Ammon's horn (tissue), 1 donor: ENCODE measurements around the gene LHX4.
A peak's percentile ranks its signal among the peaks of the same experiment; 100 is the strongest.

ENCODE experiments used
- DNase-seq: peaks from one replicate; pipeline ENCODE4 v3.0.0-alpha.2; 2016; ENCODE audit warnings: low spot score

LHX4 gene

GRCh38 chr1:180229483-180230415 lies at the start of gene LHX4:
TSS of gene LHX4 (plus strand) at chr1:180230264. CDS start at chr1:180230530, 266 bp downstream.
- no peak for DNase-seq

GRCh38 chr1:180181048-180181447 lies 49.0 kb upstream of the LHX4 start:
- DNase-seq = no peak

DNA sequence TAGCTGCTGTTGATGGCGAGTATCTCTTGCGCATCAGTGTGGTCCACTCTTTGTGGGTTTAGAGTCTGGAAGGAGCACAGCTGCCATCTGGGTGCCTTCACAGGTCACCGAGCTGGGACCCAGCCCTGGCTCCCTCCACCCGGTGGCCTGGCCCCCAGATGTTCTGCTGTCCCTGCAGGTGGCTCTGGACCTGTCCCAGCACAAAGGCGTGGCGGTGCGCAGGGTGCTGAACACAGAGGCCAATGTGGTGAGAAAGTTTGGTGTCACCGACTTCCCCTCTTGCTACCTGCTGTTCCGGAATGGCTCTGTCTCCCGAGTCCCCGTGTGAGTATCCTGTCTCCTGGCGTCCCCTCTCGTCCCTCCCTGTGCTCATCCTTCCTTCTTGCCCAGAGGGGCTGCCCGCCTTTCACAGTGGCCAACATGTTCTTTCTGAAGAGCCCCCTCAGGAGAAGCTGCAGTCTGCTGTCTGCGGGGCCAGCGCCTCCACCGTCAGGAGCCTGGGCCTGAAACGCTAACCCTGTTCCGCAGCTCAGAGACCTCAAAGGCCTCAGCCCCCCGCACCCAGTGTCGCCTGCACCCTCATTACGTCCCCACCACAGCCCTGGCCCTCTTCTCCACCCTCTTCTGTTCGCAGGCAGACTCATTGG lies 47.9 kb upstream of the LHX4 start:
- no peak for DNase-seq

- peak; percentile 52 for DNase-seq
Observed at GRCh38 chr1:180182643-180183311, 47.3 kb upstream of the LHX4 start.

GRCh38 chr1:180183426-180183825 lies 46.6 kb upstream of the LHX4 start:
- no peak for DNase-seq

DNA sequence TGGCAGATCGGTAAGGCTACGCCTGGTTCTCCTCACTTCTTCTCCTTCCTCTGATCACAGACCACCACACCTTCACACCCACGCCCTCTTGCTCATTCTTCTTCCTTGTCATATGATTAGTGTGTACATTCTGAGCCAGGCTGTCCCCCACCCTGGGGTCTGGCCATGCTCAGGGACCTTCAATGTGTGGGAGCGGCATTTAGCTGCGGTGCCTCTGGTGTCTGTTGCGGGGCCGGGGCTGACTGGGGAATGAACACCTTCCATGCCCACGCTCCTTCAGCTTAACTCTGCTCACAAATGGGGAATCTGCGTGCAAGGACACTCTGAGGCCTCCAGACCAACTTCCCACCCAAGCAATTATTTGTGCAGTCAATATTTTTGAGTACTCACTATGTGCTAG lies 46.0 kb upstream of the LHX4 start:
- DNase-seq = no peak

DNA sequence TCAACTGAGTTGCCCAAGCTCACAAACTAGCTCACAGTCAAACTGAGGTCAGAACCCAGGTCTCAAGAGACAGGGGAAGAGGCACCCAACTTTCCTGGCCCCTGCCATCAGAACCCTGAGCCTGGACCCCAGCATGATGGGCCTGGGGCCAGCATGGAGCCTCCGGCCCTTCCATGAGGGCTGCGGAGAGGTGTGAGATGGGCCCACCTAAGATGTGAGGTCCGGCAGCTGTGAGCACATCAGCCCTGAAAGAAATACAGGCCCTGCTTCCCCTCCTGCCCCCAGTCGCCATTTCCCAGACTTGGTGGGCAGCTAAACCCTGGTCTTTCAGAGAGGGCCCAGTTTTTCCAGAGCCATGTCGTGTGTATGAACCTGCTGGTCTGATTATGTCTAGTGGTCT lies 44.8 kb upstream of the LHX4 start:
- no peak for DNase-seq

GRCh38 chr1:180185971-180186645 lies 44.0 kb upstream of the LHX4 start:
- no peak for DNase-seq

GRCh38 chr1:180186831-180187230 lies 43.2 kb upstream of the LHX4 start:
- DNase-seq = no peak

DNA sequence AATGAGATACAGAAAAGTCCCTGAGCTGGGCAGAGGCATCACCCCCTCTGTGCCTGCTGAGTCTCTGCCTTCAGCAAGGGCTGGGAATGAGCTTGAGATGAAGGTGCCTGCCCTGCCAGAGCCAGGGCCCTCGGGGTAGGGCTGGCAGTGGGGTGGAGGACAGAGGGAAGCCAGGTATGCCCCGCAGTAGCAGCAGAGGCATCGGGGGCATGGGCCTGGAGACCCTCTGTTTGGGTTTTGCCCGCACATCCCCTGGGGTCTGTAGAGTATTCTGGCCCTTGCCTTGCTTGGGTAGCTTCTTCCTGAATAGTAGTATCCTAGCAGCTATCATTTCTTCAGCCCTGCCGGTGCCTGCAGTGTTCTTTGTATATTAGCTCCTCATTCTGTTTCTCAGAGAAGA lies 42.4 kb upstream of the LHX4 start:
- DNase-seq = no peak

DNA sequence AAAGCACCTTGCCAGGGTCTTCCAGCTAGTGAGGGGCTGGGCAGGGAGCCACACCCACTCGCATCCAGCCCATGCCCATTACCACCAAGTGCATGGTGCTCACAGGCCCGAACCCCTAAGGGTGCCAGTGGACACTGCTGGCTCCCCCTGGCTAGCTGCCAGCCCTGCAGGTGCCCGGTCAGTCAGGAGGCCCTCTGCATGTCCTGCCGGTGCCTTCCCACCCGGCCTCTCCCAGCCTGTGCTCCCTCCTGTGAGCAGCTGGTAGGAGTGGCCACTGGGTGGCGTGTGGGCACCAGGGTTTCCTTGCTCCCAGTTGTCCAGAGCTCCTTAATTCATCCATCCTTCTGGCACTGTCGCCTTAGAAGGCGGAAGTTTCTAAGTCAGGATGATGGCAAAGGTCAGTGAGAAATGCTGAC lies 42.0 kb upstream of the LHX4 start:
- peak; percentile 74 for DNase-seq

- DNase-seq = no peak
Observed at GRCh38 chr1:180188684-180189175, 41.3 kb upstream of the LHX4 start.

GRCh38 chr1:180190091-180190490 lies 40.0 kb upstream of the LHX4 start:
- DNase-seq = no peak

DNA sequence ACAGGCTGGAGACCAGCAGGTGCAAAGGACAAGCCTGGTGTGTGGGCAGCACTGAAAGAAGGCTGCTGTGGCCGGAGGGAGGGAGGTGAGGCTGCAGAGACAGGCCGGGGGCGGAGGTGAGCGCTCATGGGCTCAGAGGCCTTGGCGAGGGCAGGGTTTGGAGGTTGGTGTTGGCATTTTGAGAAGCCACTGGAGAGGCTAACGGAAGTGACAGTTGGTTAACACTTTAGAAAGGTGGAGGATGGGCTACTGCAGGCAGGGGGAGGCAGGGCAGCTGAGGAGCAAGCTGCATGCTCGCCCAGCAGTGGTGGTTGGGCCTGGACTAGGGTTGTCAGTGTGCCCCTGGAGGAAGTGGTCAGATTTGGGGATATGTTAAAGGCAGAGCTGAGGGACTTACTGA lies 37.9 kb upstream of the LHX4 start:
- DNase-seq = no peak

DNA sequence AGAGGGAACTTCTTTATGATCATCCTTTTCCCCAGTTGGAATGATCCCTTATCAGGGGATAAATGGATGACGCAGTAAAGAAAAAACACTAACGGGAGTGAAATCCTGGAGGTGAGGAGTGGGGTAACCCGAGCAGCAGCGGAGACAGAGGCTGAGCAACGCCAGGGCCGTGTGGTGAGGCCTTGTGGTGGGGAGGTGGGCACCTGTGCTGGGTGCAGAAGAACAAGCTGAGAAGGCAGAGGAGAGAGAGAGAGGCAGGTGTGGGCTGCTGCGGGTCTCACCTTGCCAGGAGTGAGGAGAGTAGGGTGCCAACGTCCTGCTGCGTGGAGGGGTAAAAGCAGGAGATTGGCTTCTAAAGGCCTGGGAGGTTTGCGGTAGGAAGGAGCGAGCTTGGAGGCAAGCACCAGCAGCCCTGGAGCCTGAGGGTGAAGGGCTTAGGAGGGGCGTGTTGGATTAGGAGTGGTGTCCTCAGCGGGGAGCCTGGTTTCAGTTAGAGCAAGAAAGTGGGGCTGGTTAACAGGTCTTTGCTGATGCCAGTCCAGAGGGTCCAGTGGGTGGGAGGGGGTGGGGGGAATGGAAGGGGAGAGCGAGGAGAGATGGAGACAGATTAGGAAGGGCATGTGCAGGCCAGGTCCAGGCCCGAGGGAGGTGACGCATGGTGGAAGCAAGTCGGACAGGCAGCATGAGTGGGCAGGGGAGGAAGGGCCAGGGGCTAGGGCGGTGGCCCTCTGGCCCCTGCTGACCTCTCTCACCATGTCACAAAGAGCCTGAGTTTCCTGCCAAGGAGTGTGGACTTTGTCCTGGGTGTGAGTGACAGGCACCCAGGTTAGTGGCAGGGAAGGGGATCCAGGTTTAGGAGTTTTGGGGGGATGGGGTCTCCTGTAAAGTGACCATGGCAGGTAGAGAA lies 36.7 kb upstream of the LHX4 start:
- DNase-seq = no peak

- no peak for DNase-seq
Observed at GRCh38 chr1:180194048-180194425, 36.0 kb upstream of the LHX4 start.

- DNase-seq = no peak
Observed at GRCh38 chr1:180194546-180195207, 35.4 kb upstream of the LHX4 start.

- no peak for DNase-seq
Observed at GRCh38 chr1:180195401-180195800, 34.7 kb upstream of the LHX4 start.

- no peak for DNase-seq
Observed at GRCh38 chr1:180195916-180196315, 34.1 kb upstream of the LHX4 start.

DNA sequence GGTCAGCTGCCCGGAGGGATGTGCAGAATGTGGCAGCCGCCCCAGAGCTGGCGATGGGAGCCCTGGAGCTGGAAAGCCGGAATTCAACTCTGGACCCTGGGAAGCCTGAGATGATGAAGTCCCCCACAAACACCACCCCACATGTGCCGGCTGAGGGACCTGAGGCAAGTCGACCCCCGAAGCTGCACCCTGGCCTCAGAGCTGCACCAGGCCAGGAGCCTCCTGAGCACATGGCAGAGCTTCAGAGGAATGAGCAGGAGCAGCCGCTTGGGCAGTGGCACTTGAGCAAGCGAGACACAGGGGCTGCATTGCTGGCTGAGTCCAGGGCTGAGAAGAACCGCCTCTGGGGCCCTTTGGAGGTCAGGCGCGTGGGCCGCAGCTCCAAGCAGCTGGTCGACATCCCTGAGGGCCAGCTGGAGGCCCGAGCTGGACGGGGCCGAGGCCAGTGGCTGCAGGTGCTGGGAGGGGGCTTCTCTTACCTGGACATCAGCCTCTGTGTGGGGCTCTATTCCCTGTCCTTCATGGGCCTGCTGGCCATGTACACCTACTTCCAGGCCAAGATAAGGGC lies 33.5 kb upstream of the LHX4 start:
- no peak for DNase-seq
